PC-3 (cell line): ENCODE data around the gene KSR2. TPM values are rescaled to one million over a fixed set of nuclear protein-coding genes. Genes with fewer than 3 reads are reported as not detected.

Experiments used
- ATAC-seq: fragments of 200-7000 bp; cut with Tn5 transposase; 2 replicates; pipeline ENCODE4 v1.9.1; 2020; ENCODE audit warnings: mild to moderate bottlenecking, moderate library complexity
- BruUV-seq: library from RNA; stranded (reverse); fragments of 400-500 nt; replicated peaks from 2 replicates; lab custom pipeline; 2021; lab: Mats Ljungman, UMichigan
- CTCF ChIA-PET: fragments of 300-600 bp; sonication (Branson Sonifier 250); formaldehyde crosslinking; loops from one replicate; lab custom pipeline; 2022; ENCODE audit warnings: antibody characterized with exemption; lab: Charles Lee
- POLR2A ChIA-PET: fragments of 300-600 bp; sonication (Branson Sonifier 250); formaldehyde crosslinking; loops from one replicate; lab custom pipeline; 2022; ENCODE audit warnings: antibody characterized with exemption; ENCODE audit not compliant: unreplicated experiment; lab: Charles Lee
- DNase-seq: peaks from one replicate; pipeline ENCODE4 v3.0.0-alpha.2; 2015
- H2AFZ ChIP-seq: fragments of 300-600 bp; sonication (generic); 2 replicates; pipeline ENCODE4 v1.6.0; 2016; ENCODE audit warnings: antibody characterized with exemption, low read length
- H3F3A ChIP-seq: fragments of 300-600 bp; sonication (generic); one replicate; pipeline ENCODE4 v1.6.0; 2017; ENCODE audit warnings: antibody characterized with exemption, low read length, control low read depth, mild to moderate bottlenecking; ENCODE audit not compliant: unreplicated experiment
- H3K27ac ChIP-seq: fragments of 300-600 bp; sonication (generic); 2 replicates; pipeline ENCODE4 v1.5.1; 2016; ENCODE audit warnings: mild to moderate bottlenecking, low read length
- H3K27me3 ChIP-seq: fragments of 300-600 bp; sonication (generic); 2 replicates; pipeline ENCODE4 v1.6.1; 2016; ENCODE audit warnings: low read length, mixed read lengths
- H3K36me3 ChIP-seq: fragments of 300-600 bp; sonication (generic); 2 replicates; pipeline ENCODE4 v1.6.1; 2016; ENCODE audit warnings: low read depth, mixed run types, low read length, mixed read lengths
- H3K4me1 ChIP-seq: fragments of 300-600 bp; sonication (generic); 2 replicates; pipeline ENCODE4 v1.5.1; 2016; ENCODE audit warnings: low read length; ENCODE audit not compliant: insufficient read depth
- H3K4me2 ChIP-seq: fragments of 300-600 bp; sonication (generic); 2 replicates; pipeline ENCODE4 v1.6.0; 2016; ENCODE audit warnings: low read length
- H3K4me3 ChIP-seq: fragments of 300-600 bp; sonication (generic); 2 replicates; pipeline ENCODE4 v1.5.1; 2016; ENCODE audit warnings: mild to moderate bottlenecking, low read length, mixed read lengths
- H3K79me2 ChIP-seq: fragments of 300-600 bp; sonication (generic); 2 replicates; pipeline ENCODE4 v1.6.1; 2017; ENCODE audit warnings: low read length, mixed read lengths
- H3K9ac ChIP-seq: fragments of 300-600 bp; sonication (generic); 2 replicates; pipeline ENCODE4 v1.6.0; 2016; ENCODE audit warnings: mild to moderate bottlenecking, low read length
- H3K9me2 ChIP-seq: fragments of 300-600 bp; sonication (generic); replicated peaks from 2 replicates; pipeline ENCODE4 v1.6.1; 2016; ENCODE audit warnings: mixed run types, low read length, mixed read lengths
- H3K9me3 ChIP-seq: fragments of 300-600 bp; sonication (generic); 2 replicates; pipeline ENCODE4 v1.6.1; 2016; ENCODE audit warnings: low read length, mixed read lengths
- H4K20me1 ChIP-seq: fragments of 300-600 bp; sonication (generic); 2 replicates; pipeline ENCODE4 v1.6.1; 2016; ENCODE audit warnings: low read length, mixed read lengths
- CTCF ChIP-seq: fragments of 300-600 bp; sonication (generic); conservative IDR thresholded peaks from 2 replicates; pipeline ENCODE4 v1.5.1; 2017; ENCODE audit warnings: antibody characterized with exemption, low read depth, mild to moderate bottlenecking, low read length
- EZH2 ChIP-seq: fragments of 300-600 bp; sonication (generic); IDR thresholded peaks from one replicate; pipeline ENCODE4 v1.6.1; 2017; ENCODE audit warnings: antibody characterized with exemption, mild to moderate bottlenecking, low read length; ENCODE audit not compliant: unreplicated experiment
- EZH2phosphoT487 ChIP-seq: fragments of 300-600 bp; sonication (generic); IDR thresholded peaks from 2 replicates; pipeline ENCODE4 v1.6.1; 2018; ENCODE audit warnings: mild to moderate bottlenecking, antibody characterized with exemption, low read length, borderline replicate concordance
- intact Hi-C: fragments of 100-400 bp; cut with micrococcal nuclease; formaldehyde crosslinking; loops from 2 replicates; pipeline ENCODE4 v1.9.0; 2023
- total RNA-seq: library from RNA; depleted of rRNA; stranded (reverse); fragments of >200 nt; gene quantifications from 2 replicates; pipeline ENCODE4 v1.2.3, GENCODE V29; 2014

KSR2 gene
- total RNA-seq, 1 experiment from 2014 or later = 0.80 TPM

GRCh38 chr12:117559978-117560377 lies 408.8 kb downstream of the KSR2 start:
- intact Hi-C loops = no loop called here
- H3K9me3 ChIP-seq = no peaks in the 10 kb centered on the region
- ATAC-seq (no peak), DNase-seq (no peak)
- no peak overlapping the region for H2AFZ ChIP-seq
- no peak overlapping the region for H3K4me3 ChIP-seq
- no TSS peak for BruUV-seq
- no peak overlapping the region for H3K4me2 ChIP-seq
- H3F3A ChIP-seq = no peaks in the 10 kb centered on the region
- no peak for TF ChIP-seq EZH2
- TF ChIP-seq EZH2phosphoT487 = no peak
- TF ChIP-seq CTCF = no peak
- ChIA-PET CTCF (no interaction called here), POLR2A (no interaction called here)
- no peaks in the 10 kb centered on the region for H4K20me1 ChIP-seq
- H3K36me3 ChIP-seq = no peaks in the 10 kb centered on the region
- H3K27me3 ChIP-seq = no peaks in the 10 kb centered on the region
- H3K4me1 ChIP-seq = no peaks in the 10 kb centered on the region
- no peaks in the 10 kb centered on the region for H3K9me2 ChIP-seq
- H3K9ac ChIP-seq = no peak overlapping the region
- H3K79me2 ChIP-seq = no peaks in the 10 kb centered on the region
- H3K27ac ChIP-seq = no peak overlapping the region

- H3K79me2 ChIP-seq = no peaks in the 10 kb centered on the region
- H3K9ac ChIP-seq = no peak overlapping the region
- H3K4me3 ChIP-seq = no peak overlapping the region
- no peaks in the 10 kb centered on the region for H3K9me3 ChIP-seq
- H3K4me1 ChIP-seq = no peaks in the 10 kb centered on the region
- ATAC-seq = no peak
- no peak overlapping the region for H2AFZ ChIP-seq
- H3K27me3 ChIP-seq = no peaks in the 10 kb centered on the region
- no peak overlapping the region for H3K27ac ChIP-seq
- H4K20me1 ChIP-seq = no peaks in the 10 kb centered on the region
- no peak for DNase-seq
- CTCF ChIA-PET = no interaction called here
- no peaks in the 10 kb centered on the region for H3K36me3 ChIP-seq
- BruUV-seq = no TSS peak
- no peak overlapping the region for H3K4me2 ChIP-seq
- no peaks in the 10 kb centered on the region for H3F3A ChIP-seq
- POLR2A ChIA-PET = interaction anchor here (0.7 kb wide), 2 partner anchors 37 to 1574 kb away, joined by 3 to 4 read pairs; no protein-coding TSS in a partner anchor
- TF ChIP-seq EZH2phosphoT487 (no peak), EZH2 (no peak), CTCF (no peak)
- no peaks in the 10 kb centered on the region for H3K9me2 ChIP-seq
- intact Hi-C loops = no loop called here
Measured at GRCh38 chr12:117555889-117556288, 412.9 kb downstream of the KSR2 start.

GRCh38 chr12:117552971-117553370 lies 415.8 kb downstream of the KSR2 start:
- intact Hi-C loops = no loop called here
- POLR2A ChIA-PET = no interaction called here
- CTCF ChIA-PET = no interaction called here

More at GRCh38 chr12:117552971-117553370, 415.8 kb downstream of the KSR2 start:
- H3K79me2 ChIP-seq = no peaks in the 10 kb centered on the region
- no peak overlapping the region for H3K4me3 ChIP-seq
- H3K27me3 ChIP-seq = no peaks in the 10 kb centered on the region
- H3K4me2 ChIP-seq = no peak overlapping the region
- TF ChIP-seq CTCF (no peak), EZH2 (no peak), EZH2phosphoT487 (no peak)
- H2AFZ ChIP-seq = no peak overlapping the region
- ATAC-seq (no peak), DNase-seq (peak; percentile 9)
- no peaks in the 10 kb centered on the region for H3K36me3 ChIP-seq
- no peaks in the 10 kb centered on the region for H3K4me1 ChIP-seq
- no peak overlapping the region for H3K27ac ChIP-seq
- no peaks in the 10 kb centered on the region for H4K20me1 ChIP-seq
- H3K9me3 ChIP-seq = no peaks in the 10 kb centered on the region
- no peaks in the 10 kb centered on the region for H3K9me2 ChIP-seq
- H3K9ac ChIP-seq = no peak overlapping the region
- H3F3A ChIP-seq = no peaks in the 10 kb centered on the region
- no TSS peak for BruUV-seq
